HG03039 (cell line): ENCODE measurements around the gene MAML2.
A peak's percentile ranks its signal among the peaks of the same experiment; 100 is the strongest.

ENCODE experiments used
- ATAC-seq: cut with Tn5 transposase; IDR thresholded peaks from one replicate; pipeline ENCODE4 v1.9.1; 2021; ENCODE audit warnings: mild to moderate bottlenecking, moderate library complexity; ENCODE audit not compliant: unreplicated experiment

MAML2 gene

GRCh38 chr11:96215826-96216225 is 127.2 kb downstream of the MAML2 start:
- ATAC-seq, result no peak

- ATAC-seq, result peak; percentile 53
These were observed 127.7 kb downstream of the MAML2 start for GRCh38 chr11:96215110-96215782.

GRCh38 chr11:96214777-96215109 is 128.3 kb downstream of the MAML2 start:
- no peak for ATAC-seq

DNA sequence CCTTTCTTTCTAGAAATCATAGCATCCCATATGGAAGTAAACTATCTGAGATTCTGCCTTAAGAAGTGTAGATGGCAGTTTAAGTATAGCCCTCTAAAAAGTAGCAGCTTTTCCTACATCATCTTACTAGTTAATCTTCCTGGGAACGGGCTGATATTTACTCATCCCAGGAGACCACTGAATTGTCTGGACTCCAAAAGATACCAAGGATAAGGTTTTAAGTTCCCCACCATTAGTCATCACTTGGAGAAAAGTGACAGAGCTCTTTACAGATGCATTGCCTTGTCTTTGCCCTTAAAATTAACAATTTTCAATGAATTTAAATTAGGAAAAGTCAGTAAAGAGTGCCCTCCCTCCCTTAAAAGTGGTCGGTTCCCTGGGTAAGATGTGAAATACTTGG is 129.5 kb downstream of the MAML2 start:
- ATAC-seq, result no peak

- ATAC-seq, result no peak
These were observed 131.6 kb downstream of the MAML2 start for GRCh38 chr11:96211436-96211835.

DNA sequence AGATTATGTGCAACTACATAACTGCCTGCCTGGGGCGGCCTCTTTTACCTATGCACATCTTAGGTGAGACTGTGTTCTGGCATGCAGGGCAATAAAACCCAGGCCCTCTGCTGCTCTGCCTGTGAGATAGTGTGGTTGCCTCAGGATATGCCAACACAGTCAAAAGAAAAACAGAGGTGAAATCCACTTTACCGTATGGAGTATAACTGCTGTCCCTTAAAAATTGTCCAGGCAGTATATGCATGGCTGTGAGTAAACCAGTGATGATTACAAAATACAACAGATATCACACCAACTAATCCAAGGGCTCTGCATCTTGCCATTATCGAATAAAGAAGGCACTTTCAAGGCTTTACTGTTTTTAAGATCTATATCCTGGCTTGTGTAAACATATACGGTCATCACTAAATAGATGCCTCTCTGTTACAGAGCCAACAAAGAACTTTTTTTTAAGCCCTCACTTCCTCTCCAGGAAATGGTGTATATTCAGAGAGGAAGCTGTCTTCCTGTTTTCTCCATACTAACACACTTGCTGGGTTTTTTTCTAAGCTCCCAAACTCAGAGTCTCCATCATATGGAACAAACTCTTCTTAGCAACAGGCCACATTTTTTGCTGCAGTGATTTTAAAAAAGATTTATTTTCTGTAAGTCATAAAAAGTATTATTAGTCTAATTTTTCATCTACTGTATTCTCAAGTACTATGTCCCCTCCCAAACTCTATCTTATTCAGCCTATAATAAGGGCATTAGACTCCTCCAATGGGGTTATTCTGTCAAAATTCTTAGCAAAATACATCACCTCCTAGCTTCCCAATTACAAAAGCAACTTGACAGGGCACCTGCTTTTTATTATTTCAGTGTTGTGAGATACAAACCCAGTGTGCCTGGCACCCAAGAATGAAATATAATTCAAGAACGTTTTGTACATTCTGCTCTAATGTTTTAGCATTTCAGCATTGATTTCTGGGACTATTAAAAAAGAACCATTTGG is 135.2 kb downstream of the MAML2 start:
- ATAC-seq, result no peak

DNA sequence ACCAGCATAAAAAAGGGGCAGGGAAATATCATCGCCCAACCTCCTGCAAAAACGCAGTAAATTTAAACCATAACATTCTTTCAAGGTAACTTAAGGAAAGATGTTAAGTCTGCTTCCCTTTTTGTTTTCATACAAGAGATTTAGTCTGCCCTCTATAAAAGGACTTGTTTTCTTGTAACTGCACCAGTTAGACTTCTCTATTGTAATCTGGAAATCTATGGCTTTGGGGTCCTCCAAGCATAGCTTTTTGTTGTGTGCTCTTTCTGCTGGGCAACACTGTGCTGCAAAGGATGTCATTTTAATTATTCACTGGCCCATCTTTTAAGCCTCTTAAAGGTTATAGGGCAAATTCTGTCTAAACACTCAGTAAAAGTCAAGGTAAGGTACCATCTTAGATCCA is 136.0 kb downstream of the MAML2 start:
- ATAC-seq, result no peak

GRCh38 chr11:96205460-96205809 is 137.6 kb downstream of the MAML2 start:
- ATAC-seq, result no peak

- ATAC-seq, result no peak
These were observed 138.1 kb downstream of the MAML2 start for GRCh38 chr11:96204721-96205459.

DNA sequence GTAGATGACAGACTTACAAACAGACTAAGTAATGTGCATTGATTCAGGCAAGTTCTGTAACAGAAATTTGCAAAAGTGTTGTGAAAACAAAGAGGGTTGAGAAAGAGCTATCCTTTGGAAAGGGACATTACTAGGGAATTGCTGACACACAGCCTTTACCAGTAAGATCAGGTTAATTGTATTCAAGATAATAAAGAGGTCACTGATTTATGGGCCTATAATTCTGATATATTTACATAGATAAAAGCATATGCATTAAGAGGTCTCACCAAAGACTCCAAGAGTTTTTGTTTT is 138.7 kb downstream of the MAML2 start:
- no peak for ATAC-seq

DNA sequence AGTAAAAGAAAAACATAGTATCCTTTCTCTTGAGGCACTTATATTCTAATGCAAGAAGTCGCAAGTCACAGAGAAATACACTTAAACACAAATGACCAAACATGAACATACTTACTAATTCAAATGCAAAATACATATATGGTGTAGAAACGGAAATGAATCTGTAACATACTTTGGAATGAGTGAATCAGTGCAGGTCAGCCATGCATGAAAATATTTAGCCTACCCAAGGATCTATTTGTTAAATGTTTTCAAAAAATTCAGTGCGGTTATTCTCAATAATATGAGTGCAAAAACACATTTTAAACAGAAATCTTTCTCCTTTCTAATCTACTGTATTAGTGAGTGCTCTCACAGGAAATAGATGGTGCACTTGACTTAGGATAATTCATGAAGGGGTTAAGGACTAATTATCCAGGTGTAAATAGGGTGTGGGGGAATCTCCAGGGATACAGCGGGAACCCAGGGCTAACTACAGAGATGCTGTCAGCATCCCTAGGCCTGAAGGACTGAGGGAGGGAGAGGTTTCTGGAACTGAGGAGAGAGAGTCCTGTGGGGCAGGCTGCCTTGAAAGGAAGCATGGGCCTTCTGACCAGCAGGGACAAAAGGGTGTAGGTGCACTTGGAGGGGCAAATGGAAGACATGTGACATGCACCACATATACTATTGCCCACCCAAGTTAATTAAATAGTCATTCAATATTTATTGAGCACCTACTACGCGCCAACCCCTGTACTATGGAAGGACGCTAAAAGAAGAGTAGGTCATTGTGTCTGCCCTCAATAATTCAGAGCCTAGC is 139.2 kb downstream of the MAML2 start:
- ATAC-seq, result no peak

DNA sequence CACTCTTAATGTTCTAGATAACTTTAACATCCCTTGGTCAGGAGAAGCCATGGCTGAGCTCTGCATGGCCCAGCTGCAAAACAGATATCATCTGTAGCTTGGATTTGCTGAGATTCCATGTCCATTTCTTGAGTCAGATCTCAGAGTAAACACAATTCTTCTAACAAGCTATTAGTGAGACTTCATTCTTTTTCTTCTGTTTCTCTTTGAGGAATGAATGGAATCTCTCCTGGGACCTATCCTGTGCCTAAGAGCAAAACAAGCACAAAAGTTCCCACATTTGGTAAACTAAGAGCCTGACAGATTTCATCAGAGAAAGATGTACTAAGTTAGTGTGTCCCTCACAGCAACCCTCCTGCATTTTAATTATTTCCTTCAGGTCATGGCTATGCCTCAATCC is 142.8 kb downstream of the MAML2 start:
- ATAC-seq, result no peak

- ATAC-seq, result no peak
These were observed 143.4 kb downstream of the MAML2 start for GRCh38 chr11:96199563-96200025.

GRCh38 chr11:96197801-96198701 is 144.9 kb downstream of the MAML2 start:
- ATAC-seq, result peak; percentile 69

DNA sequence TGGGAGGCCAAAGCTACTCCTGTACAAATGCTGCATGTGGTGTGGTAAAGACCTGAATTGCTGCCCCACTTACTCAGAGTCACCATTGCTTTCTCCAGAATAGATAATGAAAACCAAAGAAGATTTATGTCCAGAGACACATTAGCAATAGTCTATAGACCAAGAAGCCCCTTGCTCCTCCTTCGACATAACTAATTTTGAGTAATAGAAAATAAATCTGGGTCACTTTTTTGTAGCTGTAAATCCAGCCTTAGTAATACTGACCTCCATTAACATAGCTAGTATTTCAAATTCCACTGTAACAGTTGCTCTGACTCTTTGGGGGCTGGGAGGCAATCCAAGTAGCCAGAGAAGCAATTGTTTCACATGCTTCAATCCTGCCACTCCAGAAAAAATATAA is 145.9 kb downstream of the MAML2 start:
- no peak for ATAC-seq

DNA sequence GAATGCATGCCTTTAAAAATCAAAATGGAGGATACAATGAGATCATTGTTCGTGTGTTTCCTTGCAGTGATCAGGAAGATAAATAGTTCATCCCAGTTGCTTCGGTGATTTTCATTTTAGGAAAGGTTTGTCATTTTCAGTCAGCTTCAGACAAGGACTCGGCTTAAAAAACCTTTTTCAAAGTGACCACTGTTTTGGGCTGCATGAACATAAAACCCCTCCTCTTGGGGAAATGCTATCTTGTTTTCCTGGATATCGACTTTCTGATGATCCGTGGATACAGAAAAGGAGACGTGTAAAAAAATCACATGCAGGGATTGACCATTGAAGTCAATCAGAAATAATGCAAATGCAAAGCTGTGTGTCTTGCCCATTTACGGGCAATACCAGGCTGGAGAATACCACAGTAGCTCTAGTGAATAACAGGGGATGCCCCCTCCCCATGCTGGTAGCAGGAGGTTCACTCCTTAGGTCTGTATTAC is 146.8 kb downstream of the MAML2 start:
- ATAC-seq, result no peak

DNA sequence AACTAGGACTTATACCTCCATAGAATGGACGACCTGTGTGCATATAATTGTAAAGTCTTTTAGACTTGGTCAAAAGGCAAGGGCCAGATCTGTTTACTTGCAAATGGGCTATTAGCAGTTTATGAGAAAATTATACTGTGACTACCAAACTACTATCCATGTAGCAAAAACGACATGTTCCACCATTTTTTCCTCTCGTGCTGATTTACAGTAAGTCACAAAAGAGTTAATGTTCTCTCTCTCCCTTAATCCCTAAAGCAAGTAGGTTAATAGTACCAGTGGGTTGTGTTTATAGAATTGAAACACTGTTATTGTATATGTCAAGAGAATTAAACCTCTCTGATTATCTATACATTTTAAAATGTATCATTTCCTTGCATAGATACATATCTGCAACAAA is 147.3 kb downstream of the MAML2 start:
- no peak for ATAC-seq

DNA sequence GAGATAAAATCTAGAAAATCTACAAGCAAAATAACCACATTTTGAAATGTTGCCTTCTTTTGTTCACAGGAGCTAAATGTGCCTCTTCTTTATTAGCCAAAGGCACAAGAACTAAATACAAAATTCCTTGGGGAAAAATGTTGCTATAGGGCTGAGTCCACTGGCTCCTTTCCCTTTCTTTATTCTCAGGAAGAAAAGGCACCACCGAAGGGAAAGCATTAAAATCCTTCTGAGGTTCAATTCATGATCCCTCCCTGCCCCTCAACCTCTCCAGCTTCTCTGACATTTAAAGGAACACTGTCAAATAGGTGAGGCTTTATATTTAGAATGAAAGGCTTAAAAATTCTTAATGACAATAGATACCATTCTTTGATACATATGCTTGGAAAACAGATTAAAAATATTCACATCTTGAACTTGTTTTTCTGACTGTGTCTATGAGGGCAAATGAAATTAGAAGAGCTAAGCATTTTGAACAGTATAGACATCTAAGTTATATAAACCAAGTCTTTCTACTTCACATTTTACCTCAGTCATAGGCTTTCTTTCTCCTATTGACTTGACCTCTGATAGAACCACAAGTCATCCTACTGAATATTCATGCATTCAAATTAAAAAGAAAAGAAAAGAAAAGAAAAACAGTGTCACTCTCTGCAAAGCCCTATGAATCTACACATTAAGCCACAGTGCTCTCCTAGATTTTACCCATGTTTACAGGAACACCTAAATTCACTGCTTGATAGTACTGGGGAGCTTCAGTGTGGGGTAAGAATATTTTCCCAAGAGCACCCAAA is 148.2 kb downstream of the MAML2 start:
- ATAC-seq, result no peak
